Stimulated activated CD4-positive, alpha-beta T cell treated with anti-CD3 and anti-CD28 coated beads, Interleukin-1b, Interleukin-23, amount 100 ng/mL, for 1 hour (primary cell): ENCODE data around the gene SCUBE3.

Experiments used
- DNase-seq, 2 donors: peaks; one replicate each; pipeline ENCODE4 v3.0.0-alpha.2; 2020; ENCODE audit warnings: low read depth in 2 of 2

SCUBE3 gene

GRCh38 chr6:35240838-35241801, 27.4 kb downstream of the SCUBE3 start:
- DNase-seq: peak; percentile 38 to 57

GRCh38 chr6:35242486-35242885, 28.7 kb downstream of the SCUBE3 start:
- DNase-seq: no peak

GRCh38 chr6:35242906-35243305, 29.1 kb downstream of the SCUBE3 start:
- no peak for DNase-seq

GRCh38 chr6:35243386-35243958, 29.7 kb downstream of the SCUBE3 start:
- DNase-seq: no peak

- DNase-seq: no peak
These were observed 30.8 kb downstream of the SCUBE3 start for GRCh38 chr6:35244551-35244950.

GRCh38 chr6:35247642-35248231, 34.0 kb downstream of the SCUBE3 start:
- DNase-seq: no peak

GRCh38 chr6:35248300-35248699, 34.5 kb downstream of the SCUBE3 start:
- no peak for DNase-seq

- no peak for DNase-seq
These were observed 35.2 kb downstream of the SCUBE3 start for GRCh38 chr6:35248965-35249364.

- DNase-seq: no peak
These were observed 38.2 kb downstream of the SCUBE3 start for GRCh38 chr6:35251949-35252348.

GRCh38 chr6:35253249-35253648, 39.5 kb downstream of the SCUBE3 start:
- DNase-seq: no peak

GRCh38 chr6:35258336-35258735, 44.6 kb downstream of the SCUBE3 start:
- DNase-seq: no peak

GRCh38 chr6:35258858-35259193, 45.1 kb downstream of the SCUBE3 start:
- no peak for DNase-seq

GRCh38 chr6:35259194-35259947, 45.6 kb downstream of the SCUBE3 start, which contains the start of gene ZNF76:
TSS of gene ZNF76 (plus strand) at chr6:35259735. CDS start at chr6:35281152, 21,417 bp downstream.
- DNase-seq: peak; percentile 78 to 87

- peak; percentile 53 to 57 for DNase-seq
These were observed 46.3 kb downstream of the SCUBE3 start for GRCh38 chr6:35259948-35260590.

GRCh38 chr6:35260591-35261570, 47.1 kb downstream of the SCUBE3 start:
- DNase-seq: no peak

- DNase-seq: no peak
These were observed 48.8 kb downstream of the SCUBE3 start for GRCh38 chr6:35262596-35262995.

- DNase-seq: no peak
These were observed 51.0 kb downstream of the SCUBE3 start for GRCh38 chr6:35264550-35265274.

- DNase-seq: no peak
These were observed 51.8 kb downstream of the SCUBE3 start for GRCh38 chr6:35265523-35265922.

GRCh38 chr6:35267446-35267845, 53.7 kb downstream of the SCUBE3 start:
- DNase-seq: no peak

- DNase-seq: no peak
These were observed 54.1 kb downstream of the SCUBE3 start for GRCh38 chr6:35267897-35268296.
